Stimulated activated naive CD4-positive, alpha-beta T cell (primary cell): ENCODE measurements around the gene RANBP3L.
"Not testable (repeated sequence)": the region's sequence is repeated elsewhere in the genome, so short reads cannot be mapped to it uniquely, and the experiment has no call there.

Experiments
- DNase-seq, 6 experiments: peaks; one replicate each; lab custom pipeline; 2025; lab: John Stamatoyannopoulos, UW

Gene RANBP3L

DNA sequence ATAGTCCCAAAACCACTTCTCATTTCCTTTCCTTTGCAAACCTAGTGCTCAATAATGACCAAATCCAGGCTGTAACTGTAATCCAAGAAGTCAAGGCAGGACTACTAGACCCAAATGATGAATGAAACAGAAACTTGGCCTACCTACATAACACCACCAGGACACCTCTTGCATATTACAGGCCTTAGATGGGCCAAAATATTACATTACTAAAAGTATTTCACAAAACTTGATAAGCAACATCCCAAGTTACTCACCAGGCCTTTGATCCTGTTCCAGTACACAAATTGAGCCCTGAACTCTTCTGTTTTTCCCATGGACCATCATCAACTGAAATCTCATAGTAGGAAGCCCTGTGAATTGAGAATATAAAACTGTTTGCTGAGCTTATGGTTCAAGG, 94.8 kb downstream of the RANBP3L start:
- no peak for DNase-seq

DNA sequence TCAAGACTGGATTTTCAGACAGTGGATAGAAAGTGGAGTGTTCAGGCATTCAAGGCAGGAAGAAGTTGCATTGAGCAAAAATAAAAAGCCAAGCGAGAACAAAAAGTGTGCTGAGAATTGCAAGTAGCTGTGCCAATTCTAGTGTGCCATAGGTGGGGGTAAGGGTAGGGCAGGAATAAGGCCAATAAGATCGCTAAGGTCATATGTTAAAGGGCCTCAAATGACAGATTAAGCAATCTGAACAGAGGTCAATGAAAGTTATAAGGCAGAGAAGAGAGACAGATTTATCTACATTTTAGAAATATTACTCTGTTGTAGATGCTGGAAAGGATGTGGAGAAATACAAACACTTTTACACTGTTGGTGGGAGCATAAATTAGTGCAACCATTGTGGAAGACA, 96.4 kb downstream of the RANBP3L start:
- no peak for DNase-seq

DNA sequence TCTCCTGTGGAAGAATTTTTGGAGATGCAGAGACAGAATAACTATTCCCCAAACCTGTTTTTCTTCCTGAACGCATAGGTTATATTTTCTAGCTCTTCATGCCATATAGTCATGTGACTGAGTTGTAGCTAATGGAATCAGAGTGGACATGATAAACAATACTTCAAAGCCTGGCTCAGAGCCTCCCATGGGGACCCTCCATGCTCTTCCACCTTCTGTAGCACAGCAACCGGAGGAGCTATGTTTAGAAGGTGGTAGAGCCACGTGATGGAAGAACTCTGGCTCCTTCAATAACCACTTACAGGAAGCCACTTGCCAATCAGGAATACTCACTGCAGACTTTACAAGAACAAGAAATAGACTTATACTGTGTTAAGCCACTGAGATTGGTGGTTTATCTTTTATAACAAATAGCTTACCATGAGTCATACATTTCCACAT, 99.2 kb downstream of the RANBP3L start:
- no peak for DNase-seq

DNA sequence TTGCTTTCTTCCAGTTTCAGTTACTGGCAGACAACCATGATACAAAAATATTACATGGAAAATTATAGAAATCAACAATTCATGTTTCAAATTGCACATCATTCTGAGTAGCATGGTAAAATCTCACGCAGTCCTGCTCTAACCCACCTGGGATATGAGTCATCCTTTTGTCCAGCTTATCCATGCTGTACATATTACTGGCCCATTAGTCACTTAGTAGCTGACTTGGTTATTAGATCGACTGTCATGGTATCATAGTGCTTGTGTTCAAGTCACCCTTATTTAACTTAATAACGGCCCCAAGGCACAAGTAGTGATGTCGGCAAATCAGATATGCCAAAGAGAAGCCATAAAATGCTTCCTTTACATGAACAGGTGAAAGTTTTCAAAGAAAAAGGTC, 101.2 kb downstream of the RANBP3L start:
- no peak for DNase-seq

DNA sequence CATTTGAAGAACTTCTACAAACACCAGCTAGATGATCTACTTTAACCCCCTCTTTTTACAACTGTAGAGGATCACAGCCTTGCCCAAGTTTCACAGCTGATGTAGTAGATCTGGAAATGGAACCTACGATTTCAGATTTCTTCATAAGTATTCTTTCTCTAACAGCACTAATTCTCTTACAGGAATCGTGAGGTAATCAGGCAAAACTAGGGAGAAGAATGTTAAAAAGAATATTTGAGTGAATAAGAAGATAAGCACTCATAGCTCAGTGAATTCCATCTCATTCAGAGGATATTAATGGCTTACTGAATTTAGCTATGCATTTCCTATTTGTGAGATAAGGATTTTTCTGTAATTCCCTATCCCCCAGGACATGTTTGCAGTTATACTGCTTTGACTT, 102.1 kb downstream of the RANBP3L start:
- DNase-seq = no peak

DNA sequence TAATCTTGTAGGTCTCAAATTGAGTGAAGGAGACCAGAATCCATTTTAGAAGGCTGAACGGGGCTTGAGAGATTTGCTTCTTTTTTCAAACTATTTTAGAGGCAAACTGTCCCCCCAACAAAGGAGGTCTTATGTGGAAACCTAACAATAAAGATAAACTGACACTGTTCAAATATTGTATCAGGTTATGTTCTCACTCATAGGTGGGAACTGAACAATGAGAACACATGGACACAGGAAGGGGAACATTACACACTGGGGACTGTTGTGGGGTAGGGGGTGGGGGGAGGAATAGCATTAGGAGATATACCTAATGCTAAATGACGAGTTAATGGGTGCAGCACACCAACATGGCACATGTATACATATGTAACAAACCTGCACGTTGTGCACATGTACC, 102.9 kb downstream of the RANBP3L start:
- DNase-seq = not testable (repeated sequence)
